Lower leg skin (tissue), 4 donors: ENCODE data around the gene ADGRF3. TPM values are rescaled to one million over a fixed set of nuclear protein-coding genes. Genes with fewer than 3 reads are reported as not detected.
"Not testable (repeated sequence)": the region's sequence is repeated elsewhere in the genome, so short reads cannot be mapped to it uniquely, and the experiment has no call there.

Experiments
- DNase-seq, 2 donors: peaks; one replicate each; pipeline ENCODE4 v3.0.0-alpha.2; 2019; ENCODE audit warnings: low spot score in 2 of 2
- H3K4me3 ChIP-seq: fragments of 200-600 bp; sonication (generic); 2 replicates; pipeline ENCODE4 v1.5.1; 2017; ENCODE audit warnings: mild to moderate bottlenecking, low read depth; ENCODE audit not compliant: poor library complexity, severe bottlenecking
- CTCF ChIP-seq, 3 donors: fragments of 450-650 bp; IDR thresholded peaks; one replicate each; pipeline ENCODE4 v1.5.1; 2016; ENCODE audit warnings: antibody characterized with exemption in 3 of 3, mild to moderate bottlenecking in 3 of 3, moderate library complexity in 2 of 3
- POLR2A ChIP-seq, 2 donors: fragments of 450-650 bp; IDR thresholded peaks; one replicate each; pipeline ENCODE4 v1.6.1; 2016 to 2017; ENCODE audit warnings: antibody characterized with exemption in 2 of 2, mild to moderate bottlenecking in 1 of 2, moderate library complexity in 1 of 2
- WGBS, 2 donors: methylation state at CpG; one replicate each; pipeline ENCODE4 v1.1.5; 2018; 5-methylcytosine and 5-hydroxymethylcytosine counted together
- intact Hi-C: fragments of 100-400 bp; cut with DNase I; formaldehyde crosslinking; loops from one replicate; pipeline ENCODE4 v1.15.0; 2023; ENCODE audit warnings: low total_unique reads
- total RNA-seq, 4 donors: library from RNA; depleted of rRNA; stranded (reverse); fragments of >200 nt; gene quantifications; one replicate each; pipeline ENCODE4 v1.1.0, GENCODE V29; 2016

Gene ADGRF3
- total RNA-seq, 4 donors from 2014 or later: 0.05 to 0.25 (median 0.06) TPM; not detected in 1

GRCh38 chr2:26335231-26335630 is 11.4 kb downstream of the ADGRF3 start:
- H3K4me3 ChIP-seq: no peak overlapping the region
- TF ChIP-seq CTCF (IDR thresholded peaks at IDR 0.05): no peak
- no peak for TF ChIP-seq POLR2A (IDR thresholded peaks at IDR 0.05)
- WGBS, 2 donors: 65 to 66% methylated on average over 3 of the region's 3 CpGs
- no peak for DNase-seq
- intact Hi-C loops: no loop called here

GRCh38 chr2:26333293-26333692 is 13.3 kb downstream of the ADGRF3 start:
- intact Hi-C loops: no loop called here

GRCh38 chr2:26331321-26331720 is 15.3 kb downstream of the ADGRF3 start:
- intact Hi-C loops, H3K4me3 ChIP-seq, DNase-seq: not testable (repeated sequence)
- WGBS, 2 donors: 91 to 98% methylated on average over 8 of the region's 8 CpGs

More at GRCh38 chr2:26333293-26333692, 13.3 kb downstream of the ADGRF3 start:
- H3K4me3 ChIP-seq: no peak overlapping the region
- TF ChIP-seq CTCF (IDR thresholded peaks at IDR 0.05): no peak
- no peak for TF ChIP-seq POLR2A (IDR thresholded peaks at IDR 0.05)
- 34 to 61% methylated on average over 2 of the region's 2 CpGs for WGBS, 2 donors
- no peak for DNase-seq

GRCh38 chr2:26330604-26331003 is 16.0 kb downstream of the ADGRF3 start:
- WGBS, 2 donors: 82 to 88% methylated on average over 3 of the region's 3 CpGs
- H3K4me3 ChIP-seq: no peak overlapping the region
- intact Hi-C loops: no loop called here
- TF ChIP-seq CTCF (IDR thresholded peaks at IDR 0.05) (no peak), POLR2A (IDR thresholded peaks at IDR 0.05) (no peak)
- no peak for DNase-seq

- no peak for TF ChIP-seq POLR2A (IDR thresholded peaks at IDR 0.05)
- TF ChIP-seq CTCF (IDR thresholded peaks at IDR 0.05): peak in 1 of 3 donors; percentile 79
- intact Hi-C loops: no loop called here
- WGBS, 2 donors: 1% methylated on average over 7 of the region's 7 CpGs
- DNase-seq: peak; percentile 92 to 98
- no peak overlapping the region for H3K4me3 ChIP-seq
Measured at GRCh38 chr2:26330114-26330549, 16.5 kb downstream of the ADGRF3 start.

GRCh38 chr2:26329083-26329482 is 17.5 kb downstream of the ADGRF3 start:
- WGBS, 2 donors: 95 to 96% methylated on average over 4 of the region's 4 CpGs
- not testable (repeated sequence) for DNase-seq, H3K4me3 ChIP-seq
- intact Hi-C loops: loop anchor here (10.0 kb wide), 1 partner anchor 84 kb away; the partner anchor contains the start of genes HADHA and HADHB
